ENCODE measurements around the gene GNAT2.

GNAT2 gene

DNA sequence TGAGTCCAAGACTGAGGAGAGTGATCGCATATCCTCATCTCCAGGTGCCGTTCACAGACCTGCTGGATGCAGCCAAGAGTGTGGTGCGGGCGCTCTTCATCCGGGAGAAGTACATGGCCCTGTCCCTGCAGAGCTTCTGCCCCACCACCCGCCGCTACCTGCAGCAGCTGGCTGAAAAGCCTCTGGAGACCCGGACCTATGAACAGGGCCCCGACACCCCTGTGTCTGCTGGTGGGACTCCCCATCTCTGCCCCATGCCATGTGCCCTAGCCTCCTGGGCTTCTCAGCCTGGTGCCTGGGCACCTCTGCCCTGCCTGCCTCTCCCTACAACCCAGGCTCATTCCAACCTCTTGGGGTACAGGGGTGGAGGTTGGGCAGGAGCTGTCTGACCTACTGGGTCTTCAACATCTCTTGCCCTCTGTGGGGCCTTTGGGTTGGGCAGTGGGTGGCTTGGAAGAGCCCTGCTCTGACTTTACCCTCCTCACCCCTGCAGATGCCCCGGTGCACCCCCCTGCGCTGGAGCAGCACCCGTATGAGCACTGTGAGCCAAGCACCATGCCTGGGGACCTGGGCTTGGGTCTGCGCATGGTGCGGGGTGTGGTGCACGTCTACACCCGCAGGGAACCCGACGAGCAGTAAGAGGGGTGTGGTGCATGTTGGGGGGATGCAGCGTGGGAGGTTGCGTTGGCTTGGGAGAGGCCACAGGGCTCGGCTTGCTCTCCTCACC is 7.4 kb upstream of the GNAT2 start:
- DNase-seq, result no peak

GRCh38 chr1:109625601-109626560 is 6.5 kb upstream of the GNAT2 start:
- DNase-seq, result no peak

DNA sequence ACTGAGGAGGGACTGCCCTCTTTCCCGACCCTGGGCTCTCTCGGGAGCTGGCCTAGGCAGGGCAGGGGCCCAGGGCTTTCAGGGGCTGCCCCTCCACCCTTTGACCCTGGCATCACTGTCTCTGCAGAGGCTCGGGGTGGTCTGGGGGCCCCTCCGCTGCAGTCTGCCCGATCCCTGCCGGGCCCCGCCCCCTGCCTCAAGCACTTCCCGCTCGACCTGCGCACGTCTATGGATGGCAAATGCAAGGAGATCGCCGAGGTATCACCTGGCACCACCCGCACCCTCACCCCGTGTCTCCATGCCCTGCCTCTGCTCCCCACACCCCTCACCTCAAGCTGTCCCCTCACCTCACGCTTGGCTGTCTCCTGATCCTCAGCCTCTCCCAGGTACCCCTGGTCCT is 5.8 kb upstream of the GNAT2 start:
- DNase-seq, result no peak

- DNase-seq, result peak; percentile 75
These were observed 5.0 kb upstream of the GNAT2 start for GRCh38 chr1:109624201-109625010.

DNA sequence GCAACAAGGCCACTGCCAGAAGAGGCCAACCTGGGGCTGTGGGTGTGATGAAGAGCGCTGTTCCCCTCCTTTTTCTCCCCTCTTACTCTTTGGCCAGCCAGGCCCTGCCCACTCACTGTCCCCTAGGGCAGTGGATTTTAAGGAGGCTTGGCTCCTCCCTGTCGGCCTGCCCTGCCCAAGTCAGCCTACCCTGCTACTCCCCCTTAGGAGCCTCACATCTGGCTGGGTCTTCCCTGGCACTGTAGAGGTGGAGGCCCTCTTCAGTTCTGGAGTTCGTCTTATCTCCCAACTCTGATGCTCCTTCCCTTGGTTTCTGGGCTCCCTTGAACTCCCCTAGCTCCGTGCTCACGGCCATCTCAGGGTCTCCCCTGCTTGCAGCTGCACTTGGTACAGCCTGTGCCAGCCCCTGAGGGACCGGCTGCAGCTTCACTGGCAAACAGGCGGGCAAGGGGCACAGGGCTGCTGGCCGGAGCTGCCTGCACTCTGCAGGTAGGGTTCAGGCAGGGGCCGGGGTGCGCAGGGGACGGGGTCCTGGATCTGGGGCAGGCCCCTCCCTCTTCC is 4.3 kb upstream of the GNAT2 start:
- no peak for DNase-seq

GRCh38 chr1:109622895-109623294 is 3.5 kb upstream of the GNAT2 start:
- no peak for DNase-seq

DNA sequence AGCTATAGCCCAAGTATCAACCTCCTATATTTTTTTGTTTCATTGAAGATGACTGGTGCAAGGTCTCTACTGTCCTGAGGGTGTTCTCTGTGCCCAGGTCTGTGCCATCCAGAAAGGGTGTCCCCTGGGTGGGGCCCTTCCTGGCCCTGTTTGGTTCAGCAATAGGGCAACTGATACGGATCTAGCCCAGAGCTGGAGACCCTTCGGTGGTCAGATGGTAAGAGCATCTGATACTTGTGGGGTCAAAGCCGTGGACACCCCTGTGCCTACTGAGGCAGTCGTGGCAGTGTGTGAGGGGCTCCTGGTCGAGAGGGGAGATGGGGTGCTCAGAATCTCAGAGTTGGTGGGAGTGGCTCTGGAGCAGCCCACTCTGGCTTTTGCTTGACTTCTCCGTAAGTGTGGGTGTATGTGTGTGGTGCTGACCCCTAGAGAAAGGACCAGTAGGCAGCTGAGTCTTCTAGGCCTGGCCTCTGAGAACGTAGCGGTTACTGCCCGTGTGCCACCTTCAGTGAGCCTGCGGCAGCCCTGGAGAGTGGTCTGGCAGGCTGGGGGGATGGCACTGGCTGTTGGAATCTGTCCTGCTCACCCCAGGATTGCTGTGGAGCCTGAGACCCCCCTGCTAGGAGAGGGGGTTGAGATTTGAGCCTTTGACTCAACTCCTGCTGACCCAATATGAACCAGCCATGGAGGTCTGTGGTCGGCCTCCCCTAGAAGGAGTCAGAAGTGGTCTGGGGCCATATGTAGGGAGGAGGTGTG is 2.9 kb upstream of the GNAT2 start:
- DNase-seq, result no peak

DNA sequence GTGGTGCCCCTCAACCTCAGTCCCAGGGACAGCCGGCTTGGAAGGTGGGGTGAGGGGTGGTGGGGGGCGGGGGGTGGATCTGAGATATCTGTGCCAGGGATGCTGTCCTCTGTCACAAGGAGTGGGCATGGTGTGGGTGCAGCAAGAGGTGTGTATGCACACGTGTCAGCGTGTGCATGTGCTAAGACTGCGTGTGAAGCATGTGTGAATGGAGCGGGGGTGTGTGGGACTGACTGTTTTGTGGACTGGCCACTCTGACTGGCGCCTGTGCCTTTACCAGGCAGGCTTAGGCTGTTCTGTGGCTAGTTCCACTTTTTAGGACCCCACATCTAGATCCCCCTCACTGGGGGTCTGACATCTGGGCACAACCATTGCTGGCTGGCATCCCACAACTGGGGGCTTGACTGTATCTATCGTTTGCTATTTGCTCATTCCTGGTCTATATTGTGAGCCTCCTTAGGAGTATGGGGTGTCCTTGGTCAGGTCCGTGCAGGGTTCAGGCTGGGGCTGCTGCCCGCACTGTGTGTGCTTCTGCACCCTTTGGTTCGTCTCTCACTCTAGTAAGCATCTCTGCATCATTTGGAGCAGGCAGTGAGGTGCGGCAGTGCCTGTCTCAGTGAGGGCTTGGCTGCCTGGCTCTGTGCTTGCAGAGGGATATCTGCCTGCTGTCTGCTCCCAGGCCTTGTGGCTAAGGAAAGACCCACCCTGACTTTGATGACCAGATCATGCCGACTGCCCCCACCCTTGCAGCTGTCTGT is 2.1 kb upstream of the GNAT2 start:
- DNase-seq, result no peak

DNA sequence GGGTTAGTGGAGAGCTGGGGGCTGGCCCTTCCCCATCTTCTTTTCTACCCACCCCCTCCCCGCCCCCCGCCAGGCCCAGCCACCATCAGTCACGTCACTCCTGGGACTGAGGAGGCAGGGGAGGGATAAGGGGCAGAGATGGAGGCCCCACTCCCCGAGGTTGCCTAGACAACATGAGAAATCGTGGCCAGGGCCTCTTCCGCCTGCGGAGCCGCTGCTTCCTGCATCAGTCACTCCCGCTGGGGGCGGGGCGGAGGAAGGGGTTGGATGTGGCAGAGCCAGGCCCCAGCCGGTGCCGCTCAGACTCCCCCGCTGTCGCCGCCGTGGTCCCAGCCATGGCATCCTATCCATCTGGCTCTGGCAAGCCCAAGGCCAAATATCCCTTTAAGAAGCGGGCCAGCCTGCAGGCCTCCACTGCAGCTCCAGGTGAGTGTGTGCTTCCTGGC is 1.4 kb upstream of the GNAT2 start:
- DNase-seq, result peak; percentile 80

- DNase-seq, result no peak
These were observed 980 bp upstream of the GNAT2 start for GRCh38 chr1:109620401-109620791.

DNA sequence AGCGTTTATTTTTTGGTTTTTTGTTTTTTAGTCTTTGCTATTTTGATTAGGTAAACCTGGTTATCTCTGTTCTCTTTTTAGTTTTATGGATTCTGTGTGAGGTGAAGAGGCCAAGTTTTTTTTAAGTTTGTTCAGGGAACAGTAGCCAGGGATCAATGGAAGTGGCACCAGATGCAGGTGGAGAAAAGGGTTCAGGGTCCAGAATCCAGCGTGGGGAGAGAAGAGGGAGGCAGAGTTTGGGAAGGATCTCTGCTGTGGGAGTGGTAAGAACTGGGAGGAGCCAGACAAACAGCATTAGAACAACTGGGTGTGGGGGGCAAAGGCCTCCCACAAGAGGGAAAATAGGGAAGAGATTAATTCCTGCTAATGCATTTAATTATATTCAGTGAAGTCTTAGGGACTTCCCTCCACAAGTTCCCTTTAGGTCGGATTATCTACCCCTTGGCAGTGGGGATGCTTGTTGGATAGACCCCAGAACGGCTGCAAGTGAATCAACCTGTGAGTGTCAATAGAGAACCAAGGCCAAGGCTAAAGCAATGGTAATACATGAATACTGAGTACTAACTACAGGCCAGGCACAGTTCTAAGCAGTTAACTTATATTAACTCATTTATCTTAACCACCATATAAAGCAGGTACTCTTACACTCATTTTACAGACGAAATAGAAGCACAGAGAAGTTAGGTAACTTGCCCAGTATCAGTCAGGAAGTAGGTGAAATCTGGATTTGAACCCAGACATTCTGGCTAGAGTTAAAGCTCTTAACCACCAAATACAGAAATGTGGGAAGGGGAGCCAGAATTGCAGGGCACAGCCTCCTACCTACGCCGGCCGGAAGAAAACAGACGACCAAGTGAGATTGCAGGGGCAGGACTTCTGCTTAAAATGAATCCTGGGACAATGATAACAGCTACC is 498 bp downstream of the GNAT2 start:
- DNase-seq, result no peak

GRCh38 chr1:109617291-109617801 is 2.1 kb downstream of the GNAT2 start:
- no peak for DNase-seq

DNA sequence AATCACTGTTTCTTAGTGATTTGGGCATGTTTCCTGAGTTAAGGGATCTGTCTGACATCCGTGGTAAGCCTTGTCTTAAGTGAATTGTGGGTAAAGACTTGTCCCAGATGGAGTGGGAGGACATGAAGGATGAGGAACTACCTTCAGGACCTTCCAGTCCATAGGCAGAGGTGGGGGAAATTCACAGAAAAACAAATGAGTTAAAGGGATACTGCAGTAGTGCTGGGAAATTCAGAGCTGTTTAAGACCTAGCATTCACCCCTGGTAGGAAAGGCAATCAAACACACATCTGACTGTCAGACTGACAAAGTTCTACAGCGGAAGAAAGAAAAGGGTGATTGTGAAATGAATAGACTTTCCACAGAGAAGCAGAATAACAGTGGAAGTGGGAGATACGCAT is 3.0 kb downstream of the GNAT2 start:
- DNase-seq, result no peak

DNA sequence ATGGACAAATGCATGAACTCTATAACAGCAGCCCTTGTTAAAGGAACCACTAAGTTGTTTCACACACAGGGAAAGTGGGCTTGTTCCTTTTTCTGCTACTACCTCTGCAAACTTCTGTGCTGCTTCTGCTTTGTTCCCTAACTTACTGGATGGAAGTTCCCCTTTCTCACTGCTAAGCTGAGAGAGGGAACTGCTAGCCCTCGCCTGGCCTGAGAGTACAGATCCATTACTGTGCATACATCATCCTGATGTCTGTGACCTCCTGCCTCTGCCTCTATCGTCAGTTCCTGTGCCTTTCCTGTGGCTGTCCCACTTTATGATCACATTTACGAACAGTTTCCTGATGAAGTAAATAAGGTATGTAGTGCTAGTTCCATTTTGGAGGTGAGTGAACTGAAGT is 3.5 kb downstream of the GNAT2 start:
- no peak for DNase-seq

DNA sequence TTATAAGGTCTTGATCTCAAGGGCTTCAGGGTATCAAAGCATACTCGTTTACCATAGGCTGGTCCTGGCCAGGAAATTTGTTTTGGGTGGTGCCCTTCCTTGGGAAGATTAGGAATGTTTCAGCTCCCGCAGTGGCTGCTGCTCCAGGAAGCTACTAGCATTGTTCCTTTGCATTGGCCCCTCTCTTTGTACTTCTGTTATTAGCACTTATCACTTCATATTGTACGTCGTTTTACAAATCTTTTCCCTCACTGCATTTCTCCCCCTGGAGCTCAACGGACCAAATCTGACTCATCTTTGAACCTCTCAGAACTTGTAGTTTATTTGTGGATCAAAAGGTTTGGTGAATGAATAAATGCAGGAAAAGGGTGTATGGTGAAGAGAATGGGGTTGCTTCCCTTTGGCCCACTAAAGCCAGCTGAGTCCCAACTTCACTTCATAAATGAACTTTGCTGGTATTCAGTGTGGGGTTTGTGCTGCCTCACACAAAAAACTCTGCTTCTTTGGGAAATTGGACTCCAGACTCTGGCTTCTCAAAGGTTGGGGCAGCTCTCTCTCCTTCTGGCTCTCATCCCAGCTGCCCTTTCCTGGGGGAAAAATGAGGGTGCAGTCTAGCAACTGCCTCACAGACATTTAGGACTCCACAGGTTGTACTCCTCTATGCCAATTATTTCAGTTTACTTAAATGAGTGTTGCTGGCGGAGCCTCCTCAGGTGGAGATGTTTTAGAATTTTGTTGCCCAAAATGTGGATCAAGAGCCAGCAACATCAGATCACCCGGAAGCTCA is 5.9 kb downstream of the GNAT2 start:
- no peak for DNase-seq

GRCh38 chr1:109611308-109611990 is 8.0 kb downstream of the GNAT2 start:
- DNase-seq, result no peak

DNA sequence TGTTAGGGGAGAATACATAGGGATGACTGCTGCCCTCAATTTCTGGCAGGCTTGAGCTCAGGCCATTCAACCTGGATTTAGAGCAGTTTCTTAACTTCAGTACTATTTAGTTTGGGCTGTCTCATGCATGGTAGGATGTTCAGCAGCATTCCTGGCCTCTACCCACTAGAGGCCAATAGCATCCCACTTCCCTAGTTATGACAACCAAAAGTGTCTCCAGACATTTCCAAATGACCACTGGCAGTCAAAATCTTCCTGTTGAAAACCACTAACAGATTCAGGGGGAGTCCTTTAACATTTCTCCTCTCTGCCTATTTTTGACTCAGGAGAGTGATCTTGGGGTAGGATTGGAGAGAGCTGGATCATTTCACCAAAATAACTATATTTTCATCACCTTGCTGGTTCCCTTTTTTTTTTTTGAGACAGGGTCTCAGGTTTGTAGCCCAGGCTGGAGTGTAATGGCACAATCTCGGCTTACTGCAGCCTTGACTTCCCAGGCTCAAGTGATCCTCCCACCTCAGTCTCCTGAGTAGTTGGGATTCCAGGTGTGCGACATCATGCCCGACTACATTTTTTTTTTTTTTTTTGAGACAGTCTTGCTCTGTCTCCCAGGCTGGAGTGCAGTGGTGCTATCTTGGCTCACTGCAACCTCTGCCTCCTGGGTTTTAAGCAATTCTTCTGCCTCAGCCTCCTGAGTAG is 8.7 kb downstream of the GNAT2 start:
- no peak for DNase-seq

- DNase-seq, result no peak
These were observed 9.5 kb downstream of the GNAT2 start for GRCh38 chr1:109609881-109610280.
